Smooth muscle cell (in vitro differentiated cells): ENCODE measurements around the gene TIAM1. TPM values are rescaled to one million over a fixed set of nuclear protein-coding genes. Genes with fewer than 3 reads are reported as not detected.

ENCODE experiments used
- DNase-seq: peaks from one replicate; lab custom pipeline; 2025; ENCODE audit not compliant: unreplicated experiment; lab: John Stamatoyannopoulos, UW
- H2AFZ ChIP-seq: fragments of 200-600 bp; sonication (generic); 2 replicates; pipeline ENCODE4 v1.6.0; 2016; ENCODE audit warnings: antibody characterized with exemption, low read depth, mild to moderate bottlenecking
- H3F3A ChIP-seq: fragments of 200-600 bp; sonication (generic); 2 replicates; pipeline ENCODE4 v1.6.0; 2017; ENCODE audit warnings: antibody characterized with exemption, low read depth
- H3K27ac ChIP-seq: fragments of 200-600 bp; sonication (generic); 2 replicates; pipeline ENCODE4 v1.5.1; 2016; ENCODE audit warnings: low read depth, mild to moderate bottlenecking
- H3K27me3 ChIP-seq: fragments of 200-600 bp; sonication (generic); 2 replicates; pipeline ENCODE4 v1.6.1; 2016; ENCODE audit warnings: low read depth, mild to moderate bottlenecking
- H3K36me3 ChIP-seq: fragments of 200-600 bp; sonication (generic); 2 replicates; pipeline ENCODE4 v1.5.1; 2016; ENCODE audit warnings: low read depth
- H3K4me1 ChIP-seq: fragments of 200-600 bp; sonication (generic); 2 replicates; pipeline ENCODE4 v1.5.1; 2016; ENCODE audit warnings: low read depth
- H3K4me2 ChIP-seq: fragments of 200-600 bp; sonication (generic); 2 replicates; pipeline ENCODE4 v1.6.0; 2016; ENCODE audit warnings: mild to moderate bottlenecking
- H3K4me3 ChIP-seq: fragments of 200-600 bp; sonication (generic); 2 replicates; pipeline ENCODE4 v1.5.1; 2016; ENCODE audit warnings: mild to moderate bottlenecking
- H3K79me2 ChIP-seq: fragments of 200-600 bp; sonication (generic); 2 replicates; pipeline ENCODE4 v1.6.0; 2016; ENCODE audit warnings: low read depth, mild to moderate bottlenecking
- H3K9ac ChIP-seq: fragments of 200-600 bp; sonication (generic); 2 replicates; pipeline ENCODE4 v1.6.0; 2016; ENCODE audit warnings: low read depth
- H3K9me3 ChIP-seq: fragments of 200-600 bp; sonication (generic); replicated peaks from 2 replicates; pipeline ENCODE4 v1.5.1; 2016; ENCODE audit warnings: low read depth
- H4K20me1 ChIP-seq: fragments of 200-600 bp; sonication (generic); 2 replicates; pipeline ENCODE4 v1.6.0; 2016; ENCODE audit warnings: low read depth
- WGBS: methylation state at CpG from one replicate; pipeline ENCODE4 v1.1.7; 2016; ENCODE audit warnings: low lambda C conversion rate; 5-methylcytosine and 5-hydroxymethylcytosine counted together
- polyA plus RNA-seq: library from polyadenylated mRNA; unstranded; fragments of >200 nt; fragmentation: Nextera tagmentation; extraction: Ambion mirVana; gene quantifications from 2 replicates; pipeline ENCODE4 v1.2.1, GENCODE V29; 2016
- total RNA-seq: library from RNA; depleted of rRNA; stranded (reverse); fragments of >200 nt; gene quantifications from 2 replicates; pipeline ENCODE4 v1.2.3, GENCODE V29; 2014
- TF ChIP-seq, protein P1 (sequence below): fragments of 200-600 bp; sonication (generic); IDR thresholded peaks from 2 replicates; pipeline ENCODE4 v1.5.1; 2017; ENCODE audit warnings: borderline replicate concordance, mild to moderate bottlenecking, antibody characterized with exemption; ENCODE audit not compliant: insufficient read depth, poor library complexity, severe bottlenecking

Gene TIAM1
- total and polyA plus RNA-seq, 2 experiments from 2014 or later: 3.2 to 12.9 TPM

DNA sequence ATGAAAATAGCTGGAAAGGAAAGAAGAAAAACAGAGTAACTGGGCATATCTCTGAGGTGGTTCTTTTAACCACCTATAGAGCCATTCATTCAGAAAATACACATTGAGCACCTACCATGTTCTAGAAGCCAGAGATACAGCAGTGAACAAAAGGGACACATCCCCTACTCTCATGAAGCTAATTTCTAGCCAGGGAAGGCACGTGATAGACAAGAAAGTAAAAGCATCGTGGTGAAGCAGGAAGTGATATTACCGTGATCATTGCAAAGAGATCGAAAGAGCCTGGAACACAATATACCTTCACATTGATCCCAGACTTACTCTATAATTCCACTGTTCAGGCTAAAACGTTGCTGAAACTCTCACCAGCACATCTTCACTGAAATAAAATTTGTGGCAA lies 76.0 kb downstream of the TIAM1 start:
- Histone ChIP-seq H3F3A (no peaks in the 10 kb centered on the region), H3K9ac (no peak overlapping the region), H3K4me3 (no peak overlapping the region), H3K36me3 (no peaks in the 10 kb centered on the region), H3K4me2 (no peak overlapping the region), H2AFZ (no peak overlapping the region), H4K20me1 (no peaks in the 10 kb centered on the region), H3K27ac (no peak overlapping the region), H3K4me1 (no peaks in the 10 kb centered on the region), H3K27me3 (no peaks in the 10 kb centered on the region), H3K79me2 (no peaks in the 10 kb centered on the region), H3K9me3 (no peaks in the 10 kb centered on the region)
- DNase-seq: no peak
- 95% methylated on average over 5 of the region's 5 CpGs for WGBS
- TF ChIP-seq, protein P1, sequence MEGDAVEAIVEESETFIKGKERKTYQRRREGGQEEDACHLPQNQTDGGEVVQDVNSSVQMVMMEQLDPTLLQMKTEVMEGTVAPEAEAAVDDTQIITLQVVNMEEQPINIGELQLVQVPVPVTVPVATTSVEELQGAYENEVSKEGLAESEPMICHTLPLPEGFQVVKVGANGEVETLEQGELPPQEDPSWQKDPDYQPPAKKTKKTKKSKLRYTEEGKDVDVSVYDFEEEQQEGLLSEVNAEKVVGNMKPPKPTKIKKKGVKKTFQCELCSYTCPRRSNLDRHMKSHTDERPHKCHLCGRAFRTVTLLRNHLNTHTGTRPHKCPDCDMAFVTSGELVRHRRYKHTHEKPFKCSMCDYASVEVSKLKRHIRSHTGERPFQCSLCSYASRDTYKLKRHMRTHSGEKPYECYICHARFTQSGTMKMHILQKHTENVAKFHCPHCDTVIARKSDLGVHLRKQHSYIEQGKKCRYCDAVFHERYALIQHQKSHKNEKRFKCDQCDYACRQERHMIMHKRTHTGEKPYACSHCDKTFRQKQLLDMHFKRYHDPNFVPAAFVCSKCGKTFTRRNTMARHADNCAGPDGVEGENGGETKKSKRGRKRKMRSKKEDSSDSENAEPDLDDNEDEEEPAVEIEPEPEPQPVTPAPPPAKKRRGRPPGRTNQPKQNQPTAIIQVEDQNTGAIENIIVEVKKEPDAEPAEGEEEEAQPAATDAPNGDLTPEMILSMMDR: no peak

DNA sequence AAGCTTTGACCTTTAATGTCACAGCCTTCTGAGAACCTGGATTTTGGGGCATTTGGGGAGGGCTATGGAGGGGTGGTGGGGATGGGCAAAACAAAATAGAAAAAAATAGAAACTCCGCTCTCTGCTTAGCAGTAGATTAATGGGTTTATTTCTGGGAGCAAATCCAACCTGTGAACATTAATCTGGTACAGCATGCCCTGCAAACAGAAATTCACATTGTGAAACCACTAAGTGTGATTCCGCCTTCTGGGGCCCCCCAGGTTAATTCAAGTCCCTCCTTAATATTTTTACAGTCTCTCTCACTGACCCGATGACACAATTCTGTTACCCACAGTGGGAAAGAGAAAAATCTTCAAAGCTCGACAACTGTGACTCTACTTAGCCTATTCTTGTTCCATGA lies 76.4 kb downstream of the TIAM1 start:
- Histone ChIP-seq H3F3A (no peaks in the 10 kb centered on the region), H2AFZ (no peak overlapping the region), H4K20me1 (no peaks in the 10 kb centered on the region), H3K36me3 (no peaks in the 10 kb centered on the region), H3K9ac (no peak overlapping the region), H3K9me3 (no peaks in the 10 kb centered on the region), H3K4me1 (no peaks in the 10 kb centered on the region), H3K4me3 (no peak overlapping the region), H3K79me2 (no peaks in the 10 kb centered on the region), H3K27me3 (no peaks in the 10 kb centered on the region), H3K4me2 (no peak overlapping the region), H3K27ac (no peak overlapping the region)
- TF ChIP-seq, protein P1: no peak
- 95% methylated on average over 4 of the region's 4 CpGs for WGBS
- DNase-seq: no peak

DNA sequence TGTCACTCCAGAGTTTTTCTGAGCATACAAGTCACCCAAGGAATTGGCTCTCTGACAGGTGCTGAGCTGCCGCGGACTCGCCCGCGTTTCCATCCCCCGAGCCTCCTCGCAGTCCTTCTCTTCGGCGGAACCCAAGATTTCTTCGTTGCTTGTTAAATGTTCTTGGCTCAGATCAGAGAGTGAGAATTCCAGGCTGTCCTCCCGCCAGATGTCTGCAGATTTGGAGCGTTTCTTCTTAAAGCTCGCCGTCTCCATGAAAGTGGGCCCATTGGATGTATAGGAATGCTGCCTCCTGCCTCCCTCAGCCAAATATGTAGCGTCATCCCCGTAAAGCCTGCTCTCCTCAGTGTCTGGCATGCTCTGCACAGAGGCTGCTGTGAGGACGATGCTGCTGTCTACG lies 77.8 kb downstream of the TIAM1 start:
- Histone ChIP-seq H3K36me3 (no peaks in the 10 kb centered on the region), H4K20me1 (no peaks in the 10 kb centered on the region), H3K4me3 (no peak overlapping the region), H3K27ac (no peak overlapping the region), H3F3A (no peaks in the 10 kb centered on the region), H3K79me2 (no peaks in the 10 kb centered on the region), H3K4me2 (no peak overlapping the region), H3K9ac (no peak overlapping the region), H3K27me3 (no peaks in the 10 kb centered on the region), H3K4me1 (no peaks in the 10 kb centered on the region), H3K9me3 (no peaks in the 10 kb centered on the region), H2AFZ (no peak overlapping the region)
- WGBS: 95% methylated on average over 18 of the region's 18 CpGs
- DNase-seq: no peak
- TF ChIP-seq, protein P1: no peak

DNA sequence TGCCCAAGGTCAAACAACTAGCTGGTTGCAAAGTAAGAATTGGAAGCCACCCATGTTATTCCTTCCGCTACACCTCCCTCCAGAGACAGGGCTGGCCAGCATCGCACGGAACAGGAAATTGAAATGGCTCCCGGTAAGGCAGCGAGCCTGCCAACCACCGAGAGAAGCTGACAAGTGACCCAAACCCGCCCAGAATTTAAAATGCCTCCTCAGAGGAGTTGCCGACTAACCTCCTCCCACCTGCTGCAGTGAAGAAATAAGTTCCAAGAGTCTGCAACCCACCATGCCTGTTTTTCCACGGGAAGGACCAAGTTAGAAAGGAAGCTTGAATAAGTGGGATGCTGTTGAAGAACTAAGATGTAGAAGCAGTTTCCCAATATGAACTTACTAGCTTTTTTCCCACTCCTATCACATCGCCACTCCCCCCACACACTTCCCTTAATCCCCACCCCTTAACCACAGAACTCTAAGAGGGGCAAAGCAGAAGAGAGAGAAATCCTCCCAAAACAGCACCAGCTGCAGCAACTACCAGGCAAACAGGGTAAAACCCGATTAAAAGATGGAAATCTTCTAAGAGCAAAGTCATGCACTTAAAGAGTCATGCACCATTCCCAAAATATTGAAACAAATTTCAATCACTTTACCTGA lies 78.6 kb downstream of the TIAM1 start:
- no peaks in the 10 kb centered on the region for H3K79me2 ChIP-seq
- H3K27me3 ChIP-seq: no peaks in the 10 kb centered on the region
- H3K36me3 ChIP-seq: no peaks in the 10 kb centered on the region
- no peak overlapping the region for H3K4me3 ChIP-seq
- no peaks in the 10 kb centered on the region for H3K4me1 ChIP-seq
- H3K27ac ChIP-seq: no peak overlapping the region
- H3K9ac ChIP-seq: no peak overlapping the region
- H3K9me3 ChIP-seq: no peaks in the 10 kb centered on the region
- DNase-seq: no peak
- H3F3A ChIP-seq: no peaks in the 10 kb centered on the region
- 95% methylated on average over 11 of the region's 11 CpGs for WGBS
- H4K20me1 ChIP-seq: no peaks in the 10 kb centered on the region
- no peak overlapping the region for H2AFZ ChIP-seq
- H3K4me2 ChIP-seq: no peak overlapping the region
- TF ChIP-seq, protein P1: no peak
